ENCODE results near the gene AUP1. TPM values are rescaled to one million over a fixed set of nuclear protein-coding genes. Genes with fewer than 3 reads are reported as not detected.

The AUP1 gene
- total RNA-seq, 6 experiments from 2014 or later = 81.0 to 119 (median 94.6) TPM

DNA sequence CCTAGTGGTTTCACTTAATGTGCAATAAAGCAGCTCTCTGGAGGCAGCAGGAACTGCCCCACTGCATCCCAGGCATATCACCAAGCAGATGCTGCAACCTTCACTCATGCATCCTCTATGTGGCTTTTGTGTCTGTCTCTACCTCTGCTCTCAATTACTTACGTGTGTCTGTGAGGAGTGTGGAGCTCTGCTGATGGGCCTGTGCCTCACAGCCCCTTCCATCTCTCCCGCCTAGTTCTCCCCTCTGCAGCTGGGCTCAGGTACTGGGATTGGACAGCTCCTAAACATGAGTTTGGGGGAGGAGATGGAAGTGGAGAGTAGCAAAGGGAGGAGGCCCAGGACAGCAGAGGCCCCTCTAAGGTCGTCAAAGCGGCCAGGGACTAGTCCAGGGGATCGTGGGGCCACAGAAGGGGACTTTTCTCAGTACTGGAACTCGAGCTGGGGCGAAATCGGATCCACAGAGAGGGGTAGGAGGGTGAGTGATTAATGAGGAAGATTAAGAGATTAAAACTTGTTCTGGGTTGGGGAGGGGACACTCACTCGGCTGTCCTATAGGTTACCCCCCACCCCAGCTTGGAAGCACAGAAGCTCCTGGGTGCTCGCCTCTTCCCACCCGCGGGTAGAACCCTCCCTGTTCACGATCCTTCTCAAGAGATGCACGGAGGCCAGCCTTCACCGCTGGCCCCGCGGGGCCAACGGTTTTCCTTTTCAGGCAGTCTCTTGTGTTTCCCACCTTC is 28.0 kb downstream of the AUP1 start:
- H3K4me3 Mint-ChIP-seq = peak overlapping the region; percentile 84; the same call in 1 of the 2 replicates
- H3K36me3 Mint-ChIP-seq (ENCODE audit: low read depth) = peaks cover 18% of the 10 kb centered on the region
- TF ChIP-seq, protein P1, sequence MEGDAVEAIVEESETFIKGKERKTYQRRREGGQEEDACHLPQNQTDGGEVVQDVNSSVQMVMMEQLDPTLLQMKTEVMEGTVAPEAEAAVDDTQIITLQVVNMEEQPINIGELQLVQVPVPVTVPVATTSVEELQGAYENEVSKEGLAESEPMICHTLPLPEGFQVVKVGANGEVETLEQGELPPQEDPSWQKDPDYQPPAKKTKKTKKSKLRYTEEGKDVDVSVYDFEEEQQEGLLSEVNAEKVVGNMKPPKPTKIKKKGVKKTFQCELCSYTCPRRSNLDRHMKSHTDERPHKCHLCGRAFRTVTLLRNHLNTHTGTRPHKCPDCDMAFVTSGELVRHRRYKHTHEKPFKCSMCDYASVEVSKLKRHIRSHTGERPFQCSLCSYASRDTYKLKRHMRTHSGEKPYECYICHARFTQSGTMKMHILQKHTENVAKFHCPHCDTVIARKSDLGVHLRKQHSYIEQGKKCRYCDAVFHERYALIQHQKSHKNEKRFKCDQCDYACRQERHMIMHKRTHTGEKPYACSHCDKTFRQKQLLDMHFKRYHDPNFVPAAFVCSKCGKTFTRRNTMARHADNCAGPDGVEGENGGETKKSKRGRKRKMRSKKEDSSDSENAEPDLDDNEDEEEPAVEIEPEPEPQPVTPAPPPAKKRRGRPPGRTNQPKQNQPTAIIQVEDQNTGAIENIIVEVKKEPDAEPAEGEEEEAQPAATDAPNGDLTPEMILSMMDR (IDR thresholded peaks at IDR 0.05) = no peak
- H3K9me3 Mint-ChIP-seq = no peaks in the 10 kb centered on the region
- no peak for DNase-seq
- H3K4me1 Mint-ChIP-seq (ENCODE audit: low read depth) = peaks cover 50% of the 10 kb centered on the region
- H3K27me3 Mint-ChIP-seq (ENCODE audit: insufficient read depth) = peaks cover 17% of the 10 kb centered on the region
- no peak overlapping the region for H3K27ac Mint-ChIP-seq

DNA sequence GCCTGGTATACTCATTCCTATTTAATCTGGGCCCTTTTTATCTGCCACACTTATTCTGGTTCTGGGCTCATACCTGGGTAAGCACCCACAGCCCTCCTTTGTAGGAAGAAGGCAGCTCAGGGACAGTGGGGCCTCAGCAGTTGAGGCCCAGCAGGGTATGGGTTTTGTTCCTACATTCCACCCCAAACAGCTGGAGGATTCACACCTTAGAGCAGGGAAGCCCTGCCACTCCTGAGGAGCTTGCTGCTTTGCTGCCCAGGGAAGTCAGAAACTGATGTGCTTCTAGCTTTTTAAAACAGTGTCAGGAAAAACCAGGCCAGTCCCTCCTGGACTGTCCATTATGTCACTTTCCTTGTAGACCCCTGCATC is 28.9 kb downstream of the AUP1 start:
- Mint-ChIP-seq H3K27me3 (ENCODE audit: insufficient read depth) (peaks cover 17% of the 10 kb centered on the region), H3K27ac (no peak overlapping the region), H3K4me3 (no peak overlapping the region), H3K36me3 (ENCODE audit: low read depth) (peaks cover 15% of the 10 kb centered on the region), H3K4me1 (ENCODE audit: low read depth) (peaks cover 42% of the 10 kb centered on the region), H3K9me3 (no peaks in the 10 kb centered on the region)
- TF ChIP-seq, protein P1 (IDR thresholded peaks at IDR 0.05) = no peak
- DNase-seq = no peak

DNA sequence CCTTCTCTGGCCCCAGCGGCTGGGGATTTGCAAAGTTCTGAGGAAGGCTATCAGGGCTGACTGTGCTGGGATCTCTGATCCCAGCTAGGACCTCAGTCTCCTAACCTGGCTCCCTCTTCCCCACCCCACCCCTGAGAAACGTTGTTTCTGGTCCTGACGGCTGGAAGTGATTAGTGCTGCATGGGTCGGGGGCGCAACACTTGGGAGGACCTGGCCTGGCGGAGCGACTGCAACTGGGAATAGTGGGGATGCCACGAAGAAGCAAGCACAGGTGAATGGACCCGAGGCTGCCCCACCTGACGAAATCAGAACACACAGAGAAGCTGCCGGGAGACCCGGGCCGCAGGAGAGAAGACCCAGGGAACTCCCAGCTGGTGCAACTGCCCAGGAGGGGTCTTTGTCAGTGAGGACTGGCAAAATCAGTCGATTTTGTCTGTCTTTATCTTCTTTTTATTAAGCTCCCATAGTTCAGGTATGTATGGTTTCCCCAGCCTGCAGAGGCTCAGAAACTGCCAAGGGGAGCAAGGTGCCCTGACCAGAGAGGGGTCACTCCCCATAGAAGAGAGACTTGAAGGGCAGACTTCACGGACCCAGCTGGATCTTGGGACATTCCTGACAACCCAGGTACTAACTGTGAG is 29.4 kb downstream of the AUP1 start:
- H3K9me3 Mint-ChIP-seq = no peaks in the 10 kb centered on the region
- H3K4me3 Mint-ChIP-seq = peak overlapping the region; percentile 88; the same call in 1 of the 2 replicates
- DNase-seq = no peak
- peaks cover 19% of the 10 kb centered on the region for H3K27me3 Mint-ChIP-seq (ENCODE audit: insufficient read depth)
- peaks cover 12% of the 10 kb centered on the region for H3K36me3 Mint-ChIP-seq (ENCODE audit: low read depth)
- H3K27ac Mint-ChIP-seq = no peak overlapping the region
- H3K4me1 Mint-ChIP-seq (ENCODE audit: low read depth) = peaks cover 37% of the 10 kb centered on the region
- TF ChIP-seq, protein P1 (IDR thresholded peaks at IDR 0.05) = no peak

DNA sequence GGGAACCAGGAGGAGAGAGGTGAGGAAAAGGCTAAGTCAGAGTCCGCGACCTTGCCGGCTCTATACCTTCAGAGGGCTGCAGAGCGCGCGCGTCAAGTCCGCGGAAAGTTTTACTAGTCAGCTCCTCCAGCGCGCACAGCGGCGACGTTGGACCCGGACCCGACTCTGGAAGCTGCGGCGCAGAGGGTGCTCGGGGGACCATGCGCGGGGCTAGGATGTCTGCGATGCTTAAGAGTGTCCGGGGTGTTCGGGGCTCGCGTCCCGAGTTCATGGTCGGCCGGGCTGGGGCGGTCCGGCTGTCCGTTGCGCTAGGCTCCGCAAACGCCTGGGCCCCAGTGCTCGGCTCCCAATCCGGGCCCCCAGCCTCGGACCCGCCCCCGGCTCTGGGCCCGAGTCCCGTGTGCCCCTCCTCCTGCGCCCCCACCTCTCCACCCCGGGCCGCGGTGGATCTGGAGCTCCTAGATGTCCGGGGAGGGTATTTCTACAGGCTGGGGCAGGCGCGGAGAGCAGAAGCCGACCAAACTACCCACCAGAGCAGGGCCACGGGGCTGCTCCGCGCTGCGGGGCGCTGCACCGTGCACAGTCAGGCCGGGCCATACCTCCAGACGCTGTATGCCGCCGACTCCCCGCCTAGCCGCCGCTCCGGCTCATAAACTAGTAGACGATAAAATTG is 30.1 kb downstream of the AUP1 start, which contains the start of gene LBX2:
LBX2 (minus strand) TSS at position 337 of the 673 bp plus-strand sequence; CDS start at position 271, 66 bp downstream.
- no peak for DNase-seq
- 0 out of 2 replicates have a peak within 1 kb of the TSS, but pooled peaks have one; percentile 37 for H3K27ac Mint-ChIP-seq
- peaks cover 31% of the 10 kb centered on the region for H3K4me1 Mint-ChIP-seq (ENCODE audit: low read depth)
- peak within 1 kb of the TSS; percentile 88 for H3K4me3 Mint-ChIP-seq
- TF ChIP-seq, protein P1 (IDR thresholded peaks at IDR 0.05) = no peak
- H3K36me3 Mint-ChIP-seq (ENCODE audit: low read depth) = peaks cover 6% of the 10 kb centered on the region
- no peaks in the 10 kb centered on the region for H3K9me3 Mint-ChIP-seq
- H3K27me3 Mint-ChIP-seq (ENCODE audit: insufficient read depth) = peaks cover 19% of the 10 kb centered on the region

DNA sequence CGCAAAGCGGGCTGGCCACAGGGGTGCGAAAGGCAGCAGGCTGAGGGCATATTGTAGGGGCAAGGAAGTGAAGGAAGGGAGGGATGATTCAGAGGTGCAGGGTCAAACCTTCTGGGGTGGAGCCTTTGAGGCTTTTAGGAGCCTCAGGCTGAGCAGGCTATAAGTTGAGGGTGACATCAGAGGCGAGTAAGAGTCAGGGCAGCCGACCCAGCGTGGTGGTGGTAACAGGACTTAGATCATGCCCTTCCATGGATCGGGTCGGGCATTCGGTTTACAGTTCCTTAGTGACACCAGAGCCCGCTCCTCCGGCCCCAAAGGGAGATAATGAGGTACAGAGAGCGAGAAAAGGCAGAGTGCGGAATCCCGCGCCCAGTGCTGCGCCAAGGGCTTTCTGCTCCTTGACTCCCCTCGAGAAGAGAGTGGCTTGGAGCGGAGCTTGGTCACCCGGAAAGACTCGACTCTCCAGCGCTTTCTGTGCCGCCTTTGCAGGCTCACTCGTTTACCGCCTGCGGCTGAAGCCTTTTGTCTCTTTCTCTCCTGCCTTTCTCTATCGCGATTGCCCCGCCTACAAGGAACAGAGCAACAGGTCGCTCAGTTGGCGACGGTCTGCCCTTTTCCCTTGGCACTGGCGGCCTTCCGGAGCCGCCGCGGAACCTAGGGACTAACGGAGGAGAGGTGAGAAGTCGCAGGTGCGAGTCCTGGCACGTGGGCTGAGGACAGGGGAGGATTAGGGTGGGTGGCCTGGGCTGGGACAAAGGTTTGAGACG is 30.8 kb downstream of the AUP1 start:
- Mint-ChIP-seq H3K36me3 (ENCODE audit: low read depth) (peaks cover 8% of the 10 kb centered on the region), H3K9me3 (no peaks in the 10 kb centered on the region), H3K4me1 (ENCODE audit: low read depth) (peaks cover 30% of the 10 kb centered on the region), H3K27ac (0 out of 2 replicates have a peak overlapping the region, but pooled peaks have one; percentile 37), H3K27me3 (ENCODE audit: insufficient read depth) (peaks cover 19% of the 10 kb centered on the region), H3K4me3 (peak overlapping the region; percentile 88)
- TF ChIP-seq, protein P1 (IDR thresholded peaks at IDR 0.05) = no peak
- no peak for DNase-seq
